Posterior vena cava (tissue), 2 donors: Measurements from ENCODE around the gene TBRG4. TPM values are rescaled to one million over a fixed set of nuclear protein-coding genes. Genes with fewer than 3 reads are reported as not detected.

Source experiments
- DNase-seq: peaks from one replicate; pipeline ENCODE4 v3.0.0-alpha.2; 2020; ENCODE audit warnings: low spot score
- intact Hi-C, 2 donors: fragments of 100-400 bp; cut with DNase I; formaldehyde crosslinking; loops; one replicate each; pipeline versions ENCODE4 v1.14.1 to v1.14.2; 2022 to 2023
- total RNA-seq, 2 donors: library from RNA; stranded (reverse); fragmentation: NEBNext Ultra II Directional; extraction: Animal tissue kit (Norgen Biotek cat#: 25700); gene quantifications; one replicate each; pipeline ENCODE4 v1.2.1, GENCODE V29; 2021
- donor health status: DM: yes; HTN: yes; CAD: no.
- donor health status: DM: yes; HTN: yes; CAD: no.

TBRG4 gene
- total RNA-seq, 2 donors from 2014 or later, result 32.5 to 35.1 TPM

DNA sequence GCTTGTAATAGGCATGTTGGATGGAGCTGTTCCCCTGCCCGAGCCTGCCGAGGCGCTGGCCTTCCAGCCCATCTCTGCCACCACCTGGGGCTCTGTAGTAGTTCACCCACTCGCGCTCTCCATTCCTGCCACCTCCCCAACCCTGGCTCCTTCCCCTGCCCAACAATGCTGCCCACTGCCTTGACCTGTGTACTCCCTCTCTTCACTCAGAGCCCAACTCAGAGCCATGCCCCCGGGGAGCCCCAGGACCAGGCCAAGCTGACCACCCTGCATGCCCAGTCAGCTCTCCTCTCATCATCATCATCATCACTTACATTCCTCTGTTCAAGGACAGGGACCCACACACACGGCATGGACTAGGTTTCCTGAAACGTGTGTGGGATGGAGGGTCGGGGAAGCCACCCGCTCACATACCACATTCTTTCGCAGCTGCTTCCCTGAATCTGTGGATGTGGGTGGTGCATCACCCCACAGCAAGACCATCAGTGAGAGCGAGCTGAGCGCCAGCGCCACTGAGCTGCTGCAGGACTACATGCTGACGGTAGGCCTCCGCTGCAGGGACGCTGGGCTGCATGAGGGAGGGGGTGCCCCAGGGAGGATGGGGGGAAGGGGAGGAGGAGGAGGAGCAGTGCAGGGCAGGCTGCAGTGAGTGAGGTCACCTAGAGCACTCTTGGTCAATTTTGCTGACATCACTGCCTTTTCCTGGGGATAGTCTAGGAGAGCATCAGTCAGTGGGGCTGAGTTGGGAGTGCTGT lies 38.3 kb downstream of the TBRG4 start:
- intact Hi-C loops, result loop anchor here in 1 of 2 donors (10.0 kb wide), 1 partner anchor 1942 kb away; no protein-coding TSS in a partner anchor
- DNase-seq, result peak; percentile 75

GRCh38 chr7:45072131-45073030 lies 39.1 kb downstream of the TBRG4 start:
- intact Hi-C loops, result loop anchor here in 1 of 2 donors (10.0 kb wide), 1 partner anchor 1942 kb away; no protein-coding TSS in a partner anchor
- DNase-seq, result peak; percentile 68

GRCh38 chr7:45071528-45071927 lies 40.0 kb downstream of the TBRG4 start:
- intact Hi-C loops, result loop anchor here in 1 of 2 donors (10.0 kb wide), 1 partner anchor 1943 kb away; no protein-coding TSS in a partner anchor
- DNase-seq, result no peak

DNA sequence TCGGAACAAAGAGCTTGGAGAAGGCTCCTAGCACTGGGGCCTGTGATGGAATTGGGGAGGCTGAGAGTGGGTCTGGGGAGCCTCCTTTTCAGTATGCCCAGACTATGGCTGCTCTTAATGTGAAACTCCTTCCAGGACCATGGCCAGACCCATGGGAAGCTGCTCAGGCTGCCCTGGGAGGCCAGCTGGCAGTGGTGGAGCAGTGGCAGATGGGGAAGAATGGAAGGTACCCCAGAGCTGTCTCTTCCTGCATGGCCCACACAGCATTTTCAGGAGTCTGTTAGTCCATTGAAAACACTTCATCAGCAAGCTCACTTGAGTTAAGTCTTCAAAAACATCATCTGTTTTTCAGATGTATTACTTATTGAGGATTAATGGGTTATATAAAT lies 41.2 kb downstream of the TBRG4 start:
- DNase-seq, result no peak
- intact Hi-C loops, result loop anchor here in 1 of 2 donors (10.0 kb wide), 1 partner anchor 1945 kb away; no protein-coding TSS in a partner anchor

GRCh38 chr7:45069444-45070253 lies 41.8 kb downstream of the TBRG4 start:
- DNase-seq, result no peak
- intact Hi-C loops, result loop anchor here in 1 of 2 donors (10.0 kb wide), 1 partner anchor 1945 kb away; no protein-coding TSS in a partner anchor

DNA sequence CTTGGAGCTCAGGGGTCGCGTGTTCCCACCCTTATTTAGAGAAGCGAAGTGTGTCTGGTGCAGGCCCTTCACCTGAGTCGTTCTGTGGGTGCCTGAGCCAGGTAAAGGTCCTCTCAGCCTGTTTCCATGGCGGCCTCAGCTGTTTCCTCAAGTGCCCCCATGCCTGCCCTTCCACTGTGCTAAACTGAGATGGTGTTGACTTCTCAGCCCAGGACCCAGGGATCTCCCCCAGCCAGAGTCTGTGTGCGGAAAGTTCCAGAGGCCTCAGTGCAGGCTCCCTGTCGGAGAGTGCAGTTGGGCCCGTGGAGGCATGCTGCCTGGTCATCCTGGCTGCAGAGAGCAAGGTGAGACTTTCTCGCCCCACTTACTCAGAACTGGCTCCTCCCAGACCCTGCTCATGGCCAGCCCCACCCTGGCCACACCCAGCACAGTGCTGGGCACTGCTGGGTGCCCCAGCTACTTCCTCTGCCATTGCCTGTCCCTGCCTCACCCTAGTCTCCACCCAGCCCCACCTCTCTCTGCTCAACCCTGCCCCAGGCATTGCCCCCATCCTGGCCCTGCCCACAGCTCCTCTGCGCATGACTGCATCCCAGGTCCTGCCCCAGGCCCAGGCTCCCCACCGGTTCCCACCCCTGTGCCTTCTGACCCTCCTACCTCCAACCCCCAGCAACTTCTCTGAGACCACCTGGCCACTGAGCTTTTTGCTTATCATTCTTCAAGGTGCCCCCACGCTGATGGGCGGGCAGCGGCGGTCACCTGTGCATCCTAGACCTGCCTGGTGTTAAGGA lies 43.1 kb downstream of the TBRG4 start:
- intact Hi-C loops, result no loop called here

DNA sequence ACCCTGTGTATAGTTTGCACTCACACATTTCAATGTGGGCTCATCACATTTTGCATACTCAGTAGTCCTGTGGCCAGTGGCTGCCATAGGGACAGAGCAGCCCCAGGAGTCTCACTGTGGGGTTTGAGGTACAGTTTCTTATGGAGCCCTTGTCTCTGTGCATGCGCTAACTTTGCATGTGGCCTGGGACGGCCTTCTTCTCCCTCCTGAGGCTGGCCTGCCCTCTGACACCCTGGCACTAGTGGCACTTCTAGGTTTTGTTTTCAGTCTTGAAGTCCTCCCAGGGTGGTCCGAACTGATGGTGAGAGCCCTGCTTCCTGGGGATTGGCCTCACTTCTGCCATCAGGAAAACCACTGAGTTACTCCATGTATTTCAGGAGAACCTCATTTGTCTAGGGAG lies 43.9 kb downstream of the TBRG4 start:
- DNase-seq, result no peak

More for the DNA sequence above, 43.1 kb downstream of the TBRG4 start:
- no peak for DNase-seq

DNA sequence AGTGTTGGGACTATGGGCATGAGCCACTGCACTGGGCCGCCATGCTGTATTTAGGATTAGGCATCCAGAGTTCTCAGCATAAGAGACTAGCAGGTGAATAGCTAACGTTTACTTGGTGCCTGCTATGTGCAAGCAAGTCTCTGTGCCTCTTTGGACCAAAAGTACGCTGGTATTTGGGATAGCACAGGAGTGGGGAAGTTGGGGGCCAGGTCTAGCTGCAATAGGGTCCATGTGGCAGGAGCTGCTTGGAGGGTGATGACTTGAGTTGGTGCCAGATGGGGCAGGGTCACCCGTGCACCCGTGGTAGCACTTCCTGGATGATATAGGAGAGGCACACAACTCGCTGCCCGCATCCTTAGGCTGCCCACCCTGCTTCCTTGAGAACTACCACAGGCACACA lies 45.1 kb downstream of the TBRG4 start:
- DNase-seq, result no peak
- intact Hi-C loops, result no loop called here

More for the DNA sequence above, 43.9 kb downstream of the TBRG4 start:
- intact Hi-C loops, result no loop called here

DNA sequence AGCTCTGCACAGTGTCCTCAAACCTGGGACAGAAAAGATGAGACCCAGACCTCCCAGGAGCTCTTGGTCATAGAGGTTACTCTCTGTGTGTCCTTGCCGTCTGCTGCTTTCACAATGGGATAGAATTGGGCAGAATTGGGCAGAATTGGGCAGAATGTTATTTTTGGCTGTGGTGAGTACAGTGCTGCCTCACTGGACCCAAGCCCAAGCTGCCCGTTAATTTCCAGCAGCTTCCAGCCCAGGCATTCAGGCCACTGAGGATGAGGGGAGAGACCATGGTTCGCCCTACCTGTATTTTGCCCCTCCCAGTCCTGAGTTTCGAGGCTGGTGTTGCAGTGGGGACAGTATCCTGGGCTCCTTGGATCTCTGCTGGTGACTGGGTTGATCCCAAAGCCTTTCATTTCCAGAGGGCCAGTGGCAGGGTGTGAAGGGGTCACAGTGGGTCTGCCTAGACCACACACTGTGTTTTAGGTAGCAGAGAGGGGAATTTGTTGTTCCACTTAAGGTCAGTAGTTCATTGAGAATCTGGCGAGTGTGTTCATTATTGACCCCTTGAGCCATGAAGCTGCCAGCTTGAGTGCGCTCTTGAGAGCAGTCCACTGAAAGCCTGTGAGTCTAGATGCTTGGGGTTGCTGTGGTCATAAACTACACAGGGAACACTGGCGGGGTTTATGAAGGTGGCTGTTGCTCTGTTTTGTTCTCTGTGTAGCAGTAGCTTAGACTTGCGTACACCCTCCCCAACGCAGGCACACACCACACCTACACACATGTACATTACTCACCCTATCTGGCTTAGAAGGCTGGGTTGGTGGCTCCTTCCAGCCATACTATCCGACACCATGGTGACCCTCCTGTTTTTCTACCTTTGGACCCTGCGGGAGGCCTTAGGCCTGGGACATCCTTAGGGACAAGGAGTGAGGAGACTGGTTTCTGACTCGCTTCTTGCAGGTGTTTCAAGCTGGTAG lies 46.2 kb downstream of the TBRG4 start:
- DNase-seq, result no peak
- intact Hi-C loops, result no loop called here

DNA sequence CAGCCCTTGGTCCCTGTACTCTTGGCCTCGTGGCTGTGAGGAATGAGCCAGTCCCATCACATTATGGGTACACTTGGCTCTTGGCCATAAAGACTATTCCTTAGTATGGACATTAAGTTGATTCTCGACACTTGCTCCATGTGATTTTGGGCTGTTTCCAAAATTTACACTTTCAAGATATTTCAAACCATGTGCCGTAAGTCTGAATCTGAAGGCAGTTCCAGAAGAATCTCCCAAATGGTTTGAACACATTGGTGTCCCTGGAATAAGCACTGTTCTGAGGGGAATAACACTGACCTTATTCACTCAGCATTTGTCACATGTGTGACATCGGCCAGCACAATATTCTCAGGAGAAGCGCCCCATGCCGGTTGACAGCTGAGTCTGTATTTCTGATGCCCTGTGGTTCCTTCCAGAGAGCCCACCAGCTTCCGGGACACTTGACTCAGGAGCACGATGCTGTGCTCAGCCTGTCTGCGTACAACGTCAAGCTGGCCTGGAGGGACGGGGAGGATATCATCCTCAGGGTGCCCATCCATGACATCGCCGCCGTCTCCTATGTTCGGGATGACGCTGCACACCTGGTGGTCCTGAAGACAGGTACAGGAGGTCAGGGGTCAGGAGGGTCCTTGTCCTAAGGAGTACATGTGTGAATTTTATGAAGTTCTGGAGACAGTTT lies 47.3 kb downstream of the TBRG4 start:
- intact Hi-C loops, result no loop called here

GRCh38 chr7:45061806-45062425 lies 49.6 kb downstream of the TBRG4 start:
- DNase-seq, result no peak
- intact Hi-C loops, result no loop called here

More for the DNA sequence above, 47.3 kb downstream of the TBRG4 start:
- DNase-seq, result no peak

- DNase-seq, result no peak
- intact Hi-C loops, result no loop called here
These were observed 50.1 kb downstream of the TBRG4 start for GRCh38 chr7:45061352-45061751.

DNA sequence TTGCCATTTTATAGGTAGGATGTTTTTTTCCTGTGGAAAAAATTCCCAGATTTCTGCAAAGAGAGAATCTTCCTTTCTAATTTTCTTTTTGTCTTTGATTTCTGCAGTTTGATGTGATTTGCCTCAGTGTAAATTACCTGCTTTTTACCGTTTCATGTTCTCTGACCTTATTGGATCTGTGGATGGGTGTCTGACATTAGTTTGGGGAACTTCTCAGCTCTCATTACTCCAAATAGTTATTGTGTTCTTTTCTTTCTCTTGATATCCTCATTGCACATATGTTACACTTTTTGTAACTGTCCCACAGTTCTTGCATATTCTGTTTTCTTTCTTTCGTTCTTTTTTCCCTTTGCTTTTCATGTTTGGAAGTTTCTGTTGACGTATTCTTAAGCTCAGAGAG lies 51.2 kb downstream of the TBRG4 start:
- intact Hi-C loops, result no loop called here
- DNase-seq, result no peak

- intact Hi-C loops, result no loop called here
- DNase-seq, result no peak
These were observed 53.6 kb downstream of the TBRG4 start for GRCh38 chr7:45057878-45058277.

GRCh38 chr7:45055594-45056219 lies 55.8 kb downstream of the TBRG4 start:
- DNase-seq, result no peak
- intact Hi-C loops, result no loop called here

DNA sequence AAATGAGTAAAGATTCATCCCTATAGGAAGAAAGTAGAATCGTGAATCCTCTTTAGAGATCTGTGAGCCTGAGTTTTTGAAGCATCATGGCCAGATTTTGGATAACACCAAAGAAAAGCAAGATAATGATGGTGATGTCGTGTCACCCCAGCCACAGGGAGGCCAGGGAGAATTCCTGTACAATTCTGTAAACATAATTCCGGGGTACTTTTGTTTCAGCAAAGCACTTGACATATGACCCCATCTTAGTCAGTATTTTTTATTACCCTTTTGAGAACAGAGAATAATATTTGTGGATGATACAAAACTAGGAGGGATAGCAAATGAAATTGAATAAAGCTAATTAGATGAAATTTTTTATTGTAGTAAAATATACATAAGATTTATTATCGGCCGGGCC lies 56.5 kb downstream of the TBRG4 start:
- no peak for DNase-seq

More for the DNA sequence above, 56.5 kb downstream of the TBRG4 start:
- intact Hi-C loops, result no loop called here
